Neural cell (in vitro differentiated cells): Measurements from ENCODE around the gene SDK1.

Experiments
- CTCF ChIP-seq: fragments of 450-650 bp; IDR thresholded peaks from 2 replicates; pipeline ENCODE4 v1.5.1; 2014; ENCODE audit warnings: antibody characterized with exemption, mild to moderate bottlenecking, moderate library complexity; ENCODE audit not compliant: poor library complexity, severe bottlenecking
- EZH2 ChIP-seq: fragments of 200-600, 300-800 bp; shearing (Covaris generic), sonication (generic); IDR thresholded peaks from 2 replicates; pipeline ENCODE4 v1.6.1; 2014; ENCODE audit warnings: antibody characterized with exemption, low read length, borderline replicate concordance, mild to moderate bottlenecking; ENCODE audit not compliant: insufficient read depth, poor library complexity, severe bottlenecking
- POLR2AphosphoS5 ChIP-seq: IDR thresholded peaks from 2 replicates; pipeline ENCODE4 v1.6.1; 2012
- REST ChIP-seq: IDR thresholded peaks from 2 replicates; pipeline ENCODE4 v1.6.1; 2012; ENCODE audit warnings: borderline replicate concordance
- TAF1 ChIP-seq: IDR thresholded peaks from 2 replicates; pipeline ENCODE4 v1.6.1; 2012; ENCODE audit warnings: low read depth

GRCh38 chr7:4042402-4043045 is 741.5 kb downstream of the SDK1 start:
- TF ChIP-seq REST (no peak), CTCF (no peak), POLR2AphosphoS5 (no peak), EZH2 (no peak), TAF1 (no peak)
